ACC112 (cell line): ENCODE results near the gene PDE2A.
A peak's percentile ranks its signal among the peaks of the same experiment; 100 is the strongest.

Experiments used
- H2AFZ ChIP-seq: fragments of 200-600 bp; sonication (generic); one replicate; pipeline ENCODE4 v1.6.0; 2017; ENCODE audit warnings: antibody characterized with exemption, low read length; ENCODE audit not compliant: unreplicated experiment
- H3K27ac ChIP-seq: fragments of 200-600 bp; sonication (generic); 2 replicates; pipeline ENCODE4 v1.5.1; 2014; ENCODE audit warnings: low read depth, mild to moderate bottlenecking, antibody characterized with exemption, low read length, moderate library complexity
- H3K27me3 ChIP-seq: fragments of 200-600 bp; sonication (generic); 2 replicates; pipeline ENCODE4 v1.6.1; 2014; ENCODE audit warnings: mild to moderate bottlenecking, antibody characterized with exemption, low read length, moderate library complexity, mixed read lengths; ENCODE audit not compliant: insufficient read depth
- H3K36me3 ChIP-seq: fragments of 200-600 bp; sonication (generic); 2 replicates; pipeline ENCODE4 v1.6.1; 2016; ENCODE audit warnings: mild to moderate bottlenecking, antibody characterized with exemption, low read length, moderate library complexity, mixed read lengths; ENCODE audit not compliant: insufficient read depth
- H3K4me1 ChIP-seq: fragments of 200-600 bp; sonication (generic); one replicate; pipeline ENCODE4 v1.6.1; 2016; ENCODE audit warnings: low read length, mixed read lengths; ENCODE audit not compliant: insufficient read depth, unreplicated experiment, control insufficient read depth
- H3K4me3 ChIP-seq: fragments of 200-600 bp; sonication (generic); 2 replicates; pipeline ENCODE4 v1.5.1; 2014; ENCODE audit warnings: mild to moderate bottlenecking, low read depth, low read length
- H3K79me2 ChIP-seq: fragments of 200-600 bp; sonication (generic); one replicate; pipeline ENCODE4 v1.6.0; 2016; ENCODE audit warnings: low read length; ENCODE audit not compliant: control insufficient read depth, unreplicated experiment, insufficient read depth

The PDE2A gene

GRCh38 chr11:72595292-72595684, 78.9 kb downstream of the PDE2A start:
- H3K4me3 ChIP-seq = no peak overlapping the region
- peaks cover 48% of the 10 kb centered on the region for H3K27me3 ChIP-seq
- no peaks in the 10 kb centered on the region for H3K79me2 ChIP-seq
- no peaks in the 10 kb centered on the region for H3K36me3 ChIP-seq
- no peak overlapping the region for H2AFZ ChIP-seq
- H3K27ac ChIP-seq = no peak overlapping the region
- no peaks in the 10 kb centered on the region for H3K4me1 ChIP-seq

GRCh38 chr11:72594493-72595291, 79.5 kb downstream of the PDE2A start:
- Histone ChIP-seq H3K79me2 (no peaks in the 10 kb centered on the region), H3K36me3 (no peaks in the 10 kb centered on the region), H2AFZ (no peak overlapping the region), H3K4me1 (no peaks in the 10 kb centered on the region), H3K27me3 (peaks cover 54% of the 10 kb centered on the region), H3K27ac (no peak overlapping the region), H3K4me3 (no peak overlapping the region)

- H3K79me2 ChIP-seq = no peaks in the 10 kb centered on the region
- no peaks in the 10 kb centered on the region for H3K36me3 ChIP-seq
- no peaks in the 10 kb centered on the region for H3K4me1 ChIP-seq
- no peak overlapping the region for H3K27ac ChIP-seq
- H3K4me3 ChIP-seq = no peak overlapping the region
- H2AFZ ChIP-seq = no peak overlapping the region
- H3K27me3 ChIP-seq = peaks cover 70% of the 10 kb centered on the region
These were observed 81.3 kb downstream of the PDE2A start for GRCh38 chr11:72592698-72593495.

- no peak overlapping the region for H3K4me3 ChIP-seq
- no peak overlapping the region for H3K27ac ChIP-seq
- H3K27me3 ChIP-seq = peaks cover 70% of the 10 kb centered on the region
- H3K79me2 ChIP-seq = no peaks in the 10 kb centered on the region
- H3K36me3 ChIP-seq = no peaks in the 10 kb centered on the region
- no peak overlapping the region for H2AFZ ChIP-seq
- no peaks in the 10 kb centered on the region for H3K4me1 ChIP-seq
These were observed 82.3 kb downstream of the PDE2A start for GRCh38 chr11:72591785-72592502.

GRCh38 chr11:72591023-72591422, 83.2 kb downstream of the PDE2A start:
- Histone ChIP-seq H3K27me3 (peaks cover 70% of the 10 kb centered on the region), H2AFZ (no peak overlapping the region), H3K36me3 (no peaks in the 10 kb centered on the region), H3K79me2 (no peaks in the 10 kb centered on the region), H3K4me1 (no peaks in the 10 kb centered on the region), H3K4me3 (no peak overlapping the region), H3K27ac (no peak overlapping the region)

- Histone ChIP-seq H3K4me1 (peaks cover 2% of the 10 kb centered on the region), H3K27ac (no peak overlapping the region), H2AFZ (no peak overlapping the region), H3K79me2 (no peaks in the 10 kb centered on the region), H3K4me3 (peak overlapping the region; percentile 21; the same call in 1 of the 2 replicates), H3K27me3 (peaks cover 68% of the 10 kb centered on the region), H3K36me3 (no peaks in the 10 kb centered on the region)
These were observed 84.1 kb downstream of the PDE2A start for GRCh38 chr11:72589802-72590761.

GRCh38 chr11:72588421-72589410, 85.5 kb downstream of the PDE2A start:
- peaks cover 6% of the 10 kb centered on the region for H3K4me1 ChIP-seq
- H3K27me3 ChIP-seq = peaks cover 58% of the 10 kb centered on the region
- H3K27ac ChIP-seq = no peak overlapping the region
- no peak overlapping the region for H3K4me3 ChIP-seq
- H3K36me3 ChIP-seq = no peaks in the 10 kb centered on the region
- H3K79me2 ChIP-seq = no peaks in the 10 kb centered on the region
- H2AFZ ChIP-seq = no peak overlapping the region

- H3K27ac ChIP-seq = no peak overlapping the region
- peaks cover 50% of the 10 kb centered on the region for H3K27me3 ChIP-seq
- H3K4me1 ChIP-seq = peaks cover 6% of the 10 kb centered on the region
- no peaks in the 10 kb centered on the region for H3K36me3 ChIP-seq
- no peak overlapping the region for H2AFZ ChIP-seq
- no peak overlapping the region for H3K4me3 ChIP-seq
- no peaks in the 10 kb centered on the region for H3K79me2 ChIP-seq
These were observed 86.5 kb downstream of the PDE2A start for GRCh38 chr11:72587696-72588095.

GRCh38 chr11:72586321-72587090, 87.7 kb downstream of the PDE2A start:
- Histone ChIP-seq H3K27me3 (peaks cover 38% of the 10 kb centered on the region), H2AFZ (no peak overlapping the region), H3K4me3 (no peak overlapping the region), H3K27ac (no peak overlapping the region), H3K36me3 (no peaks in the 10 kb centered on the region), H3K79me2 (no peaks in the 10 kb centered on the region), H3K4me1 (peaks cover 6% of the 10 kb centered on the region)
